ENCODE data around the gene RBCK1. TPM values are rescaled to one million over a fixed set of nuclear protein-coding genes. Genes with fewer than 3 reads are reported as not detected.
"Not testable (repeated sequence)": the region's sequence is repeated elsewhere in the genome, so short reads cannot be mapped to it uniquely, and the experiment has no call there.

The RBCK1 gene
- total RNA-seq, 1 experiment from 2014 or later, result 111 TPM

DNA sequence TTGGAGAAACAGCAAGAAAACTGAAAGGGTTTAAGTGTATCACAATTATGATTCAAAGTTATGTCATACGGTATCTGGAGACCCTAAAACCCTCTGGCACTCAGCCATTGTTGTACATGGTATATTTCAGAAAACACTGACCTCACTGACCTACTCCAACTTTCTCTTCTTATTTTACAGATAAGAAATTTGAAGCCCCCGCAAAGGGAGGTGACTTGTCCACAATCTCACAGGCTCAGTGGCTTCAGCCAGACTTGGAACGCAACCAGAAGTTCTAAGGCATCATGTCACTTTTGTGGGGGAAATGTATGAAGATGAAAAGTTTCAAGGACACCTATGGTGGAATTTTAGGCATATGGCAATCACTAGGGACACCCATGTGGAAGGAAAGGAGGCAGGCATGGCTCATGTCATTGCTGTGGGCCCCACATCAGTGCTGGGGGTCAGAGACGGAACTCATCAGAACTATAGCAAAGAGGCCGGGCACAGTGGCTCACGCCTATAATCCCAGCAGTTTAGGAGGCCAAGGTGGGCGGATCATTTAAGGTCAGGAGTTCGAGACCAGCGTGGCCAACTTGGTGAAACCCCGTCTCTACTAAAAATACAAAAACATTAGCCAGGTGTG, 32.7 kb upstream of the RBCK1 start:
- CTCF ChIA-PET, result interaction anchor here (0.7 to 1.2 kb wide), 2 partner anchors 13 to 32 kb away, joined by 5 read pairs; partner anchors contain the start of gene RBCK1
- no peak overlapping the region for H3K4me3 ChIP-seq (ENCODE audit: low read depth, low read length)
- no peak overlapping the region for H3K27ac Mint-ChIP-seq (ENCODE audit: unreplicated experiment)
- H3K36me3 Mint-ChIP-seq (ENCODE audit: insufficient read depth, unreplicated experiment), result peaks cover 19% of the 10 kb centered on the region
- H3K4me1 Mint-ChIP-seq (ENCODE audit: low read depth, unreplicated experiment), result peaks cover 37% of the 10 kb centered on the region
- no peaks in the 10 kb centered on the region for H3K27me3 ChIP-seq (replicated peaks; ENCODE audit: control insufficient read depth, insufficient read depth, low read length)
- POLR2A ChIA-PET, result no interaction called here
- no TSS peak for BruUV-seq (replicated peaks)
- no peaks in the 10 kb centered on the region for H3K36me3 ChIP-seq (ENCODE audit: control insufficient read depth, insufficient read depth, low read length)
- no peaks in the 10 kb centered on the region for H3K9me3 Mint-ChIP-seq (ENCODE audit: unreplicated experiment)
- intact Hi-C loops (cut with micrococcal nuclease; ENCODE audit: unreplicated experiment), result no loop called here
- no peaks in the 10 kb centered on the region for H3K27me3 Mint-ChIP-seq (ENCODE audit: insufficient read depth, unreplicated experiment)
- no peak for DNase-seq
- H3K4me3 Mint-ChIP-seq (ENCODE audit: unreplicated experiment), result no peak overlapping the region
- TF ChIP-seq, protein P1, sequence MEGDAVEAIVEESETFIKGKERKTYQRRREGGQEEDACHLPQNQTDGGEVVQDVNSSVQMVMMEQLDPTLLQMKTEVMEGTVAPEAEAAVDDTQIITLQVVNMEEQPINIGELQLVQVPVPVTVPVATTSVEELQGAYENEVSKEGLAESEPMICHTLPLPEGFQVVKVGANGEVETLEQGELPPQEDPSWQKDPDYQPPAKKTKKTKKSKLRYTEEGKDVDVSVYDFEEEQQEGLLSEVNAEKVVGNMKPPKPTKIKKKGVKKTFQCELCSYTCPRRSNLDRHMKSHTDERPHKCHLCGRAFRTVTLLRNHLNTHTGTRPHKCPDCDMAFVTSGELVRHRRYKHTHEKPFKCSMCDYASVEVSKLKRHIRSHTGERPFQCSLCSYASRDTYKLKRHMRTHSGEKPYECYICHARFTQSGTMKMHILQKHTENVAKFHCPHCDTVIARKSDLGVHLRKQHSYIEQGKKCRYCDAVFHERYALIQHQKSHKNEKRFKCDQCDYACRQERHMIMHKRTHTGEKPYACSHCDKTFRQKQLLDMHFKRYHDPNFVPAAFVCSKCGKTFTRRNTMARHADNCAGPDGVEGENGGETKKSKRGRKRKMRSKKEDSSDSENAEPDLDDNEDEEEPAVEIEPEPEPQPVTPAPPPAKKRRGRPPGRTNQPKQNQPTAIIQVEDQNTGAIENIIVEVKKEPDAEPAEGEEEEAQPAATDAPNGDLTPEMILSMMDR (IDR thresholded peaks at IDR 0.05; ENCODE audit: insufficient read depth in 1 of 2, low read depth in 1 of 2, low read length in 1 of 2, severe bottlenecking in 1 of 2, unreplicated experiment in 1 of 2), result no peak
- H3K4me1 ChIP-seq, result peaks cover 44% of the 10 kb centered on the region
- no peaks in the 10 kb centered on the region for H3K9me3 ChIP-seq

DNA sequence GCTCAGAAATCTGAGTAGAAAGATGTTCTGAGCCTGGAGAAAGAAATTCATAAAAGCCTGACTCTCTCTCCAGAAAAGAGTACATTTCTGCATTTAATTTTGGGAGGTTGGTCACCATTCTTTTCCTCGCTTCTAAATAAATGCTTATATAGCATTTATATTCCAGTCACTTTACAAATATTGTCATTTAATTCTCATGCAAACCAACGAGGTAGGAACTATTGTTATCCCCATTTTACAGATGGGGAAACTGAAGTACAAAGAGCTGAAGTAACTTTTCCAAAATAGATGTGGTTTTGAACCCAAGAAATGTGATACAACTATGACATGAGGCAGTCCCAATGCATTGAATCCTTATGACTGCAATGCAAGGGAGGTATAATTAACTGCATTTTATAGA, 32.0 kb upstream of the RBCK1 start:
- CTCF ChIA-PET, result no interaction called here
- no peaks in the 10 kb centered on the region for H3K27me3 ChIP-seq (replicated peaks; ENCODE audit: control insufficient read depth, insufficient read depth, low read length)
- H3K4me1 ChIP-seq, result peaks cover 37% of the 10 kb centered on the region
- TF ChIP-seq, protein P1 (IDR thresholded peaks at IDR 0.05; ENCODE audit: insufficient read depth in 1 of 2, low read depth in 1 of 2, low read length in 1 of 2, severe bottlenecking in 1 of 2, unreplicated experiment in 1 of 2), result no peak
- Mint-ChIP-seq H3K9me3 (ENCODE audit: unreplicated experiment) (no peaks in the 10 kb centered on the region), H3K27ac (ENCODE audit: unreplicated experiment) (peak overlapping the region; percentile 39), H3K4me1 (ENCODE audit: low read depth, unreplicated experiment) (peaks cover 30% of the 10 kb centered on the region), H3K27me3 (ENCODE audit: insufficient read depth, unreplicated experiment) (no peaks in the 10 kb centered on the region), H3K4me3 (ENCODE audit: unreplicated experiment) (no peak overlapping the region), H3K36me3 (ENCODE audit: insufficient read depth, unreplicated experiment) (peaks cover 18% of the 10 kb centered on the region)
- no peak overlapping the region for H3K4me3 ChIP-seq (ENCODE audit: low read depth, low read length)
- intact Hi-C loops (cut with micrococcal nuclease; ENCODE audit: unreplicated experiment), result no loop called here
- H3K9me3 ChIP-seq, result no peaks in the 10 kb centered on the region
- no peak for DNase-seq
- H3K36me3 ChIP-seq (ENCODE audit: control insufficient read depth, insufficient read depth, low read length), result no peaks in the 10 kb centered on the region
- POLR2A ChIA-PET, result no interaction called here
- BruUV-seq (replicated peaks), result no TSS peak

GRCh38 chr20:376750-377149, 31.3 kb upstream of the RBCK1 start:
- no peaks in the 10 kb centered on the region for H3K36me3 ChIP-seq (ENCODE audit: control insufficient read depth, insufficient read depth, low read length)
- Mint-ChIP-seq H3K27me3 (ENCODE audit: insufficient read depth, unreplicated experiment) (no peaks in the 10 kb centered on the region), H3K4me3 (ENCODE audit: unreplicated experiment) (no peak overlapping the region), H3K36me3 (ENCODE audit: insufficient read depth, unreplicated experiment) (peaks cover 23% of the 10 kb centered on the region), H3K27ac (ENCODE audit: unreplicated experiment) (peak overlapping the region; percentile 39), H3K4me1 (ENCODE audit: low read depth, unreplicated experiment) (peaks cover 23% of the 10 kb centered on the region), H3K9me3 (ENCODE audit: unreplicated experiment) (no peaks in the 10 kb centered on the region)
- no peaks in the 10 kb centered on the region for H3K9me3 ChIP-seq
- ChIA-PET CTCF (no interaction called here), POLR2A (no interaction called here)
- no peak overlapping the region for H3K4me3 ChIP-seq (ENCODE audit: low read depth, low read length)
- no TSS peak for BruUV-seq (replicated peaks)
- TF ChIP-seq, protein P1 (IDR thresholded peaks at IDR 0.05; ENCODE audit: insufficient read depth in 1 of 2, low read depth in 1 of 2, low read length in 1 of 2, severe bottlenecking in 1 of 2, unreplicated experiment in 1 of 2), result no peak
- H3K27me3 ChIP-seq (replicated peaks; ENCODE audit: control insufficient read depth, insufficient read depth, low read length), result no peaks in the 10 kb centered on the region
- intact Hi-C loops (cut with micrococcal nuclease; ENCODE audit: unreplicated experiment), result no loop called here
- no peak for DNase-seq
- H3K4me1 ChIP-seq, result peaks cover 30% of the 10 kb centered on the region

- H3K36me3 ChIP-seq (ENCODE audit: control insufficient read depth, insufficient read depth, low read length); H3K27me3 Mint-ChIP-seq (ENCODE audit: insufficient read depth, unreplicated experiment); H3K9me3 ChIP-seq; H3K27me3 ChIP-seq (replicated peaks; ENCODE audit: control insufficient read depth, insufficient read depth, low read length); H3K4me3 ChIP-seq (ENCODE audit: low read depth, low read length); POLR2A ChIA-PET; BruUV-seq (replicated peaks); H3K27ac Mint-ChIP-seq (ENCODE audit: unreplicated experiment); DNase-seq; H3K4me3 Mint-ChIP-seq (ENCODE audit: unreplicated experiment); intact Hi-C loops (cut with micrococcal nuclease; ENCODE audit: unreplicated experiment); H3K9me3 Mint-ChIP-seq (ENCODE audit: unreplicated experiment): not testable (repeated sequence)
- H3K4me1 ChIP-seq, result peaks cover 27% of the 10 kb centered on the region
- peaks cover 15% of the 10 kb centered on the region for H3K4me1 Mint-ChIP-seq (ENCODE audit: low read depth, unreplicated experiment)
- CTCF ChIA-PET, result interaction anchor here (0.7 kb wide), 1 partner anchor 9 kb away, joined by 3 read pairs; no protein-coding TSS in a partner anchor
- peaks cover 23% of the 10 kb centered on the region for H3K36me3 Mint-ChIP-seq (ENCODE audit: insufficient read depth, unreplicated experiment)
These were observed 30.5 kb upstream of the RBCK1 start for GRCh38 chr20:377578-377977.
